ENCODE results near the gene HDDC2. TPM values are rescaled to one million over a fixed set of nuclear protein-coding genes. Genes with fewer than 3 reads are reported as not detected.

Gene HDDC2
- total RNA-seq, 4 donors from 2014 or later = 66.9 to 85.3 (median 70.3) TPM

DNA sequence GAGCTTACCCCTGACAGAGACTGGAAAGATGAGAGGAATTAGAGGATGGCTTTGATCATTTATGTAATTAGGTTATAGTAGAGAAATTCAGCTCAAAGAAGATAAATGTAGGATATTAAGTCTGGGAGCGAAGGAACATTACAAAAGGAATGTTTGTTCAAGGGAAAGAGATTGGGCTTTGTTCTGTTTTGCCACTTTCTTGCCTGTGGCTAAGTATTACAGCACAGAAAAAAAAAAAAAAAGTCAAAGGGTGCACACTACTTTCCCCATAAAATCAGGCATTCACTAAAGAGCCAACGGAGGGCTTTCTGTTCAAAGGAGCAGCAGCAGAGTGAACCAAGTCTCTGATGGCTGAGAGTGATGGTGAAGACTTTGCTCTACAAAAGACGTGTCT lies 5.0 kb upstream of the HDDC2 start:
- TF ChIP-seq, protein P1, sequence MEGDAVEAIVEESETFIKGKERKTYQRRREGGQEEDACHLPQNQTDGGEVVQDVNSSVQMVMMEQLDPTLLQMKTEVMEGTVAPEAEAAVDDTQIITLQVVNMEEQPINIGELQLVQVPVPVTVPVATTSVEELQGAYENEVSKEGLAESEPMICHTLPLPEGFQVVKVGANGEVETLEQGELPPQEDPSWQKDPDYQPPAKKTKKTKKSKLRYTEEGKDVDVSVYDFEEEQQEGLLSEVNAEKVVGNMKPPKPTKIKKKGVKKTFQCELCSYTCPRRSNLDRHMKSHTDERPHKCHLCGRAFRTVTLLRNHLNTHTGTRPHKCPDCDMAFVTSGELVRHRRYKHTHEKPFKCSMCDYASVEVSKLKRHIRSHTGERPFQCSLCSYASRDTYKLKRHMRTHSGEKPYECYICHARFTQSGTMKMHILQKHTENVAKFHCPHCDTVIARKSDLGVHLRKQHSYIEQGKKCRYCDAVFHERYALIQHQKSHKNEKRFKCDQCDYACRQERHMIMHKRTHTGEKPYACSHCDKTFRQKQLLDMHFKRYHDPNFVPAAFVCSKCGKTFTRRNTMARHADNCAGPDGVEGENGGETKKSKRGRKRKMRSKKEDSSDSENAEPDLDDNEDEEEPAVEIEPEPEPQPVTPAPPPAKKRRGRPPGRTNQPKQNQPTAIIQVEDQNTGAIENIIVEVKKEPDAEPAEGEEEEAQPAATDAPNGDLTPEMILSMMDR (IDR thresholded peaks at IDR 0.05; ENCODE audit: low read depth) = no peak

DNA sequence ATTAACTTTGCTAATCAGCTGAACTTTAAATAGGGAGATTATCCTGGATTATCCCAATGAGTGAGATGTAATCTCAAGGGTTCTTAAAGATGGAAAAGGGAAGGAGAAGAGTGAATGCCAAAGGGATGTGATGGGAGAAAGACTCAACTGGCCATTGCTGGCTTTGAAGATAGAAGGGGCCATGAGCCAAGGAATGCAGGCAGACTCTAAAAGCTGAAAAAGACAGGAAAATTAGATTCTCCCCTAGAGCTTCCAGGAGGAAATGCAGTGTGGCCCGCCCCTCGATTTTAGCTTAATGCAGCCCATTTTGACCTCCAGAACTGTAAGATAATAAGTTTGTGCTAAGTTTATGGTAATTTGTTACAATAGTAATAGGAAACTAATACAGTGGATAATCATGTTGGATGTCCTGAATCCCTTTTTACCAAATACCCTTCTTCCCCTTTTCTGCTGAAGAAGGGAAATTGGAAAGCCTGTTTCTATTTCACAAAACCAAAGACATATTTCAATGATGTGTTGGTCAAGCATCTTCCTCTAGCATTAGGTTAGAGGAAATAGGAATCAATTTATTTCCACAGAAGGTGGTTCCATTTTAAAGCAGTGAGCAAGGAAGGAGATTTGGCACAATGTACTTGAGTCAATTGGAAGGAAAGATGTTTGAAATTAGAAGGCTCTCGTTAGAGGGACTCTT lies 3.3 kb upstream of the HDDC2 start:
- TF ChIP-seq, protein P1 (IDR thresholded peaks at IDR 0.05; ENCODE audit: low read depth) = no peak

DNA sequence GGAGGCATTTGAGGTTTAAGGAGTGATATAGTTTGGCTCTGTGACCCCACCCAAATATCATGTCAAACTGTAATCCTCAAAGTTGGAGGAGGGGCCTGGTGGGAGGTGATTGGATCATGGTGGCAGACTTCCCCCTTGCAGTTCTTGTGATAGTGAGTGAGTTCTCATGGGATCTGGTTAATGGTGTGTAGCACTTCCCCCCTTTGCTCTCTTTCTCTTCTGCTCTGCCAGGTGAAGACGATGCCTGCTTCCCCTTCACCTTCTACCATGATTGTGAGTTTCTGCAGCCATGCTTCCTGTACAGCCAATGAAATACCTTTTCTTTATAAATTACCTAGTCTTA lies 1.7 kb upstream of the HDDC2 start:
- TF ChIP-seq, protein P1 (IDR thresholded peaks at IDR 0.05; ENCODE audit: low read depth) = no peak

DNA sequence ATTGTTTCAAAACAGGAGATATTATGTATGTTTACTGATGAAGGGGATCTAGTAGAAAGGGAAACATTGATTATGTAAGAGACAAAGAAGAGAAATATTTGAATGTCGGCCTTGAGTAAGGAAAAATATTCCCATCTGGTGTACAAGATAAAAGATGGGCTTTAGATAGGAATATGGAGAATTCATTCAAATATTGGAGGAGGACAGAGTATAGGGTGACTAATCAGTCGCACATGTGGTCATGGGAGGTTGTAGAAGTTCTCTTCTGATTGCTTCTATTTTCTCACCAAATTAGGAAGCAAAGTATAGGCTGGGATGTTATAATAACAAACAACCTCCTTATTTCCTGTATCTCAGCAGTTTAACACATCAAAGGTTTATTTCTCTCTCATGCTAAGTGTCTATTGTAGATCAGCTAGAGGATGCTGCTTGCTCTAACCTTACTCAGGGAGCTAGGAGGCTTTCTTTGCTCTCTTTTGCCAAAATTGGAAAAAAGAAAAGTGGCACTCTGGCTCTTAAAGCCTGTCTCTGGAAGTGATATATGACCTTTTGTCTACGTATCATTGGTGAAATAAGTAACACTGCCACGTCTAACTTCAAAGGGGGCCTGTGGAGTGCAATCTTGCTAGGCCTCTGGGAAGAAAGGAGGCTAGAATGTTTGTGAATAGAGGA lies 1.2 kb upstream of the HDDC2 start:
- TF ChIP-seq, protein P1 (IDR thresholded peaks at IDR 0.05; ENCODE audit: low read depth) = no peak

DNA sequence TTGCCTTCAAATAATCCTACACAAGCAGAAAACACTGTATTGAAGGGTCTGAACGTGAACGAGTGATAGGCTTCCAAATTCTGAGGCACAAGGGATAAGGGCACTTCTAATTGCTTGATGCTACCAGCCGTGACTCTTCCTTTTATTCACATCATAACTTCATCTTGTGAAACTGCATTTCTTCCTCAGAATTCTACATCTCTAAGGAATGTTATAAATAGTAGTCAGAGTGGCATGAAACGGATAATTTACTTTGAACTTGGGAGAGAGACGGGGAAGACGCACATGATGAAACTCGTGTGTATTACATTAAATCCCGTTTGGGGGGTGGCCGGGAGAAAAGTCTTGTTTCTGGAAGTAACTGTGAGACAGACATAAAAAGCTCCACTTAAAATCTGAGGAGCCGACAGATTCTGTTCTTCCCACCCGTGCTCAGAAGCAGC lies 754 bp downstream of the HDDC2 start:
- TF ChIP-seq, protein P1 (IDR thresholded peaks at IDR 0.05; ENCODE audit: low read depth) = no peak

DNA sequence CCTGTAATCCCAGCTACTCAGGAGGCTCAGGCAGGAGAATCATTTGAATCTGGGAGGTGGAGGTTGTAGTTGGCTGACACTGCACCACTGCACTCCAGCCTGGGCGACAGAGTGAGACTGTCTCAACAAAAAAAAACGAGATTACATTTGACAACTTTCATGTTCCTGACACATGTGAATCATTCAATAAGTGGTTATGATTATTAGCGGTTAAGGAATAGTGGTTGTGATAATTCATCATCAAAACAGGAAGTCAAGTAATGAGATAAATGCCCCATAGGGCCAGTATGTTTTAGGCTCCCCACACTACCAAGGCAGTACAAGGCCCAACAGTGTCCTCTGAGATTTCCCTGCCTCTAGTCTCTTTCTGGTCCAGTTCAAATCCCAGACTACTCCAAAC lies 2.5 kb downstream of the HDDC2 start:
- TF ChIP-seq, protein P1 (IDR thresholded peaks at IDR 0.05; ENCODE audit: low read depth) = no peak

DNA sequence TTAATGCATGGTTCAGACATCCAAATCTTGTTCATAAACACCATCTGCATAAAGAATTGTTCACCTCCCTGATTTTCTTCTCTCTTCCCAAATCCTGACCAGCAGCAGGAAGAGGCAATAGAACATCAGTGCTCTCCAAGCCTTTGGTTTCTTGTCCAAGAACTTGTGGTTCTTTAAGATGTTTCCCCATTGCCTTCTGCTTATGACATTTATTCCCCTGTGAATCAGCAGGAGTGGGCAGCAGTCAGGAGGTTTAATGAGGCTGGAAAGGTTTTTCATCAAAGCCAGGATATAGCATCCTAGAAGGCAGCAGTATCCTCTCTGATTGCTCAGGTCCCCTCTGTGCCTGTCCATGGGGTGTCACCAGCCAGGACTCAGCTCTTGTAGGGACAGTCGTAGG lies 5.3 kb downstream of the HDDC2 start:
- TF ChIP-seq, protein P1 (IDR thresholded peaks at IDR 0.05; ENCODE audit: low read depth) = no peak

All from subcutaneous adipose tissue (tissue), 4 donors.